Pericardium fibroblast (primary cell): ENCODE data around the gene CABCOCO1. TPM values are rescaled to one million over a fixed set of nuclear protein-coding genes. Genes with fewer than 3 reads are reported as not detected.

Experiments used
- total RNA-seq: library from RNA; depleted of rRNA; stranded (reverse); fragments of >200 nt; gene quantifications from 2 replicates; pipeline ENCODE4 v1.2.3, GENCODE V29; 2015

Gene CABCOCO1
- 0.23 and 2.0 TPM in 2 replicates for total RNA-seq

GRCh38 chr10:61662794-61663259 is at the start of gene CABCOCO1:
Gene CABCOCO1, plus strand, starts transcription at chr10:61662929. Its CDS starts 44 bp downstream, at chr10:61662973.

Other genes starting within 250 kb of the CABCOCO1 start
- 0.12 and 1.6 TPM in 2 replicates for gene TMEM26, start 209.5 kb upstream of the CABCOCO1 start, total RNA-seq
- gene ARID5B, start 238.8 kb downstream of the CABCOCO1 start, total RNA-seq = 43.7 and 57.3 TPM in 2 replicates